CD4-positive, alpha-beta memory T cell (primary cell): ENCODE data around the gene MAFG. TPM values are rescaled to one million over a fixed set of nuclear protein-coding genes. Genes with fewer than 3 reads are reported as not detected.

ENCODE experiments used
- CTCF ChIA-PET: fragments of 350-600 bp; sonication (Branson Sonifier 250); formaldehyde crosslinking; loops from one replicate; lab custom pipeline; 2021; ENCODE audit warnings: inconsistent platforms; ENCODE audit not compliant: partially characterized antibody; lab: Charles Lee
- POLR2A ChIA-PET: fragments of 350-600 bp; sonication (Branson Sonifier 250); formaldehyde crosslinking; loops from one replicate; lab custom pipeline; 2021; ENCODE audit not compliant: partially characterized antibody; lab: Charles Lee
- DNase-seq, 5 donors: peaks; one replicate each; pipeline versions ENCODE4 v3.0.0 to v3.0.0-alpha.2; 2020 to 2022; ENCODE audit warnings: mixed read lengths in 1 of 5
- H3K27ac ChIP-seq: one replicate; pipeline ENCODE4 v1.7.0; 2013; ENCODE audit warnings: low read depth, low read length
- H3K27me3 ChIP-seq: 2 replicates; pipeline ENCODE4 v1.7.0; 2013; ENCODE audit warnings: mild to moderate bottlenecking, low read length, moderate library complexity; ENCODE audit not compliant: insufficient read depth
- H3K36me3 ChIP-seq: 2 replicates; pipeline ENCODE4 v1.7.0; 2013; ENCODE audit warnings: mild to moderate bottlenecking, low read length, moderate library complexity; ENCODE audit not compliant: insufficient read depth
- H3K4me1 ChIP-seq: 2 replicates; pipeline ENCODE4 v1.7.0; 2013; ENCODE audit warnings: mild to moderate bottlenecking, low read length, moderate library complexity; ENCODE audit not compliant: insufficient read depth
- H3K4me3 ChIP-seq, 2 donors: one replicate each; pipeline ENCODE4 v1.7.0; 2013; ENCODE audit warnings: low read length in 2 of 2, mild to moderate bottlenecking in 1 of 2
- H3K9me3 ChIP-seq, 2 donors: one replicate each; pipeline ENCODE4 v1.7.0; 2013; ENCODE audit warnings: low read length in 2 of 2, control low read depth in 1 of 2; ENCODE audit not compliant: control insufficient read depth in 1 of 2
- H3K27ac Mint-ChIP-seq, 7 donors: one replicate each; pipeline ENCODE4 v1.8.0; 2020 to 2021; ENCODE audit warnings: mixed read lengths in 7 of 7, mild to moderate bottlenecking in 6 of 7, inconsistent platforms in 3 of 7, moderate library complexity in 3 of 7
- H3K27me3 Mint-ChIP-seq, 2 donors: one replicate each; pipeline ENCODE4 v1.8.0; 2020 to 2021; ENCODE audit warnings: mixed read lengths in 2 of 2
- H3K36me3 Mint-ChIP-seq, 2 donors: one replicate each; pipeline ENCODE4 v1.8.0; 2020 to 2021; ENCODE audit warnings: mixed read lengths in 2 of 2, inconsistent platforms in 1 of 2, mild to moderate bottlenecking in 1 of 2
- H3K4me1 Mint-ChIP-seq, 4 donors: one replicate each; pipeline ENCODE4 v1.8.0; 2020 to 2021; ENCODE audit warnings: mixed read lengths in 4 of 4, mild to moderate bottlenecking in 1 of 4
- H3K4me3 Mint-ChIP-seq, 8 donors: one replicate each; pipeline ENCODE4 v1.8.0; 2020 to 2021; ENCODE audit warnings: mixed read lengths in 8 of 8, mild to moderate bottlenecking in 7 of 8, moderate library complexity in 6 of 8, inconsistent platforms in 3 of 8
- H3K9me3 Mint-ChIP-seq, 8 donors: one replicate each; pipeline ENCODE4 v1.8.0; 2020 to 2021; ENCODE audit warnings: mixed read lengths in 8 of 8, mild to moderate bottlenecking in 5 of 8, inconsistent platforms in 3 of 8, moderate library complexity in 1 of 8
- intact Hi-C: fragments of 100-400 bp; cut with micrococcal nuclease; formaldehyde crosslinking; loops from one replicate; pipeline ENCODE4 v1.15.1; 2023
- polyA plus RNA-seq, 2 donors: library from polyadenylated mRNA; unstranded; fragments of 300-500 nt; fragmentation: Illumina TruSeq; gene quantifications; one replicate each; pipeline ENCODE4 v1.2.3, GENCODE V29; 2021
- total RNA-seq, 2 experiments: library from RNA; stranded (reverse); gene quantifications; one replicate each; pipeline ENCODE4 v1.2.3, GENCODE V29; 2021

The MAFG gene
- total and polyA plus RNA-seq, 4 experiments from 2014 or later, result 2.1 to 16.3 (median 9.8) TPM

GRCh38 chr17:81885869-81886548 is 41.5 kb downstream of the MAFG start:
- peak in 1 of 5 donors; percentile 10 for DNase-seq
- Mint-ChIP-seq H3K9me3 (no peaks in the 10 kb centered on the region), H3K4me1 (peaks cover 5 to 32% (median 15%) of the 10 kb centered on the region in 4 donors), H3K27me3 (no peaks in the 10 kb centered on the region), H3K36me3 (peaks cover 27 to 54% of the 10 kb centered on the region in 2 donors), H3K27ac (peak overlapping the region in 3 of 7 donors; percentile 13 to 52 (median 35)), H3K4me3 (peak overlapping the region in 1 of 8 donors; percentile 26)
- Histone ChIP-seq H3K4me1 (peaks cover 17% of the 10 kb centered on the region), H3K27me3 (no peaks in the 10 kb centered on the region), H3K4me3 (no peak overlapping the region), H3K36me3 (peaks cover 41% of the 10 kb centered on the region), H3K27ac (no peak overlapping the region), H3K9me3 (no peaks in the 10 kb centered on the region)
- intact Hi-C loops, result no loop called here
- ChIA-PET POLR2A (interaction anchor here (1.6 to 3.7 kb wide), 4 partner anchors 13 to 27 kb away, joined by 3 to 20 read pairs (median 10); partner anchors contain the start of gene ARHGDIA), CTCF (no interaction called here)

- no peaks in the 10 kb centered on the region for H3K9me3 Mint-ChIP-seq
- peaks cover 27 to 50% of the 10 kb centered on the region in 2 donors for H3K36me3 Mint-ChIP-seq
- peak overlapping the region in 5 of 7 donors; percentile 13 to 76 (median 52) for H3K27ac Mint-ChIP-seq
- H3K4me3 Mint-ChIP-seq, result no peak overlapping the region
- peaks cover 41% of the 10 kb centered on the region for H3K36me3 ChIP-seq
- peak in 1 of 5 donors; percentile 5 for DNase-seq
- no peak overlapping the region for H3K27ac ChIP-seq
- H3K4me3 ChIP-seq, result no peak overlapping the region
- peaks cover 13% of the 10 kb centered on the region for H3K4me1 ChIP-seq
- H3K4me1 Mint-ChIP-seq, result peaks cover 4 to 28% (median 13%) of the 10 kb centered on the region in 4 donors
- intact Hi-C loops, result no loop called here
- ChIA-PET CTCF (no interaction called here), POLR2A (interaction anchor here (1.6 to 3.7 kb wide), 3 partner anchors 13 to 19 kb away, joined by 6 to 20 read pairs (median 15); partner anchors contain the start of gene ARHGDIA)
- H3K27me3 ChIP-seq, result no peaks in the 10 kb centered on the region
- no peaks in the 10 kb centered on the region for H3K9me3 ChIP-seq
- H3K27me3 Mint-ChIP-seq, result no peaks in the 10 kb centered on the region
These were observed 42.1 kb downstream of the MAFG start for GRCh38 chr17:81885454-81885853.

GRCh38 chr17:81884968-81885367 is 42.6 kb downstream of the MAFG start:
- intact Hi-C loops, result no loop called here
- CTCF ChIA-PET, result no interaction called here
- Histone ChIP-seq H3K4me1 (peaks cover 8% of the 10 kb centered on the region), H3K9me3 (no peaks in the 10 kb centered on the region), H3K27ac (no peak overlapping the region), H3K36me3 (peaks cover 39% of the 10 kb centered on the region), H3K27me3 (no peaks in the 10 kb centered on the region), H3K4me3 (no peak overlapping the region)
- Mint-ChIP-seq H3K4me1 (peaks cover 1 to 24% (median 9%) of the 10 kb centered on the region in 4 donors), H3K36me3 (peaks cover 27 to 46% of the 10 kb centered on the region in 2 donors), H3K9me3 (no peaks in the 10 kb centered on the region), H3K4me3 (no peak overlapping the region), H3K27me3 (no peaks in the 10 kb centered on the region), H3K27ac (peak overlapping the region in 3 of 7 donors; percentile 13 to 52 (median 35))
- DNase-seq, result peak in 1 of 5 donors; percentile 7
- POLR2A ChIA-PET, result interaction anchor here (1.6 to 3.7 kb wide), 3 partner anchors 12 to 18 kb away, joined by 6 to 20 read pairs (median 15); partner anchors contain the start of gene ARHGDIA

GRCh38 chr17:81884520-81884919 is 43.0 kb downstream of the MAFG start:
- ChIA-PET CTCF (no interaction called here), POLR2A (interaction anchor here (2.8 to 3.7 kb wide), 2 partner anchors 12 to 15 kb away, joined by 15 to 20 read pairs; partner anchors contain the start of gene ARHGDIA)
- Mint-ChIP-seq H3K27me3 (no peaks in the 10 kb centered on the region), H3K4me1 (peaks cover 1 to 21% (median 9%) of the 10 kb centered on the region in 4 donors), H3K9me3 (peaks cover 0 to 2% (median 0%) of the 10 kb centered on the region in 8 donors), H3K36me3 (peaks cover 27 to 49% of the 10 kb centered on the region in 2 donors), H3K27ac (peak overlapping the region in 1 of 7 donors; percentile 60), H3K4me3 (no peak overlapping the region)
- intact Hi-C loops, result no loop called here
- H3K36me3 ChIP-seq, result peaks cover 35% of the 10 kb centered on the region
- no peaks in the 10 kb centered on the region for H3K9me3 ChIP-seq
- H3K4me1 ChIP-seq, result peaks cover 3% of the 10 kb centered on the region
- H3K4me3 ChIP-seq, result no peak overlapping the region
- H3K27me3 ChIP-seq, result no peaks in the 10 kb centered on the region
- H3K27ac ChIP-seq, result no peak overlapping the region
- peak in 1 of 5 donors; percentile 28 for DNase-seq

- Histone ChIP-seq H3K9me3 (no peaks in the 10 kb centered on the region), H3K27ac (no peak overlapping the region), H3K4me3 (no peak overlapping the region), H3K27me3 (no peaks in the 10 kb centered on the region), H3K4me1 (peaks cover under 1% of the 10 kb centered on the region), H3K36me3 (no peaks in the 10 kb centered on the region)
- H3K9me3 Mint-ChIP-seq, result peaks cover 0 to 2% (median 0%) of the 10 kb centered on the region in 8 donors
- no peak for DNase-seq
- ChIA-PET CTCF (interaction anchor here (1.1 kb wide), 1 partner anchor 10 kb away, joined by 3 read pairs; no protein-coding TSS in a partner anchor), POLR2A (no interaction called here)
- intact Hi-C loops, result no loop called here
- no peak overlapping the region for H3K4me3 Mint-ChIP-seq
- H3K4me1 Mint-ChIP-seq, result peaks cover 0 to 7% (median 3%) of the 10 kb centered on the region in 4 donors
- H3K27ac Mint-ChIP-seq, result no peak overlapping the region
- H3K27me3 Mint-ChIP-seq, result no peaks in the 10 kb centered on the region
- peaks cover 17 to 18% of the 10 kb centered on the region in 2 donors for H3K36me3 Mint-ChIP-seq
These were observed 48.4 kb downstream of the MAFG start for GRCh38 chr17:81879121-81879520.

- Histone ChIP-seq H3K27me3 (no peaks in the 10 kb centered on the region), H3K4me1 (peaks cover 5% of the 10 kb centered on the region), H3K27ac (no peak overlapping the region), H3K4me3 (no peak overlapping the region), H3K36me3 (no peaks in the 10 kb centered on the region), H3K9me3 (no peaks in the 10 kb centered on the region)
- peaks cover 0 to 2% (median 0%) of the 10 kb centered on the region in 8 donors for H3K9me3 Mint-ChIP-seq
- H3K27me3 Mint-ChIP-seq, result no peaks in the 10 kb centered on the region
- H3K4me3 Mint-ChIP-seq, result no peak overlapping the region
- DNase-seq, result no peak
- H3K4me1 Mint-ChIP-seq, result peaks cover 1 to 12% (median 6%) of the 10 kb centered on the region in 4 donors
- intact Hi-C loops, result no loop called here
- H3K36me3 Mint-ChIP-seq, result peaks cover 15 to 18% of the 10 kb centered on the region in 2 donors
- POLR2A ChIA-PET, result no interaction called here
- peak overlapping the region in 1 of 7 donors; percentile 35 for H3K27ac Mint-ChIP-seq
- CTCF ChIA-PET, result no interaction called here
These were observed 49.2 kb downstream of the MAFG start for GRCh38 chr17:81878294-81878693.

GRCh38 chr17:81877569-81877968 is 50.0 kb downstream of the MAFG start:
- DNase-seq, result no peak
- no peaks in the 10 kb centered on the region for H3K9me3 ChIP-seq
- no peak overlapping the region for H3K27ac ChIP-seq
- no peaks in the 10 kb centered on the region for H3K36me3 ChIP-seq
- H3K36me3 Mint-ChIP-seq, result peaks cover 14 to 16% of the 10 kb centered on the region in 2 donors
- POLR2A ChIA-PET, result no interaction called here
- peaks cover 12% of the 10 kb centered on the region for H3K4me1 ChIP-seq
- peaks cover 0 to 2% (median 0%) of the 10 kb centered on the region in 8 donors for H3K9me3 Mint-ChIP-seq
- no peak overlapping the region for H3K4me3 Mint-ChIP-seq
- H3K27me3 ChIP-seq, result no peaks in the 10 kb centered on the region
- H3K27me3 Mint-ChIP-seq, result no peaks in the 10 kb centered on the region
- peaks cover 2 to 19% (median 10%) of the 10 kb centered on the region in 4 donors for H3K4me1 Mint-ChIP-seq
- H3K27ac Mint-ChIP-seq, result peak overlapping the region in 2 of 7 donors; percentile 37 to 55
- intact Hi-C loops, result no loop called here
- CTCF ChIA-PET, result no interaction called here
- H3K4me3 ChIP-seq, result no peak overlapping the region
